ENCODE results near the gene DNAAF1. TPM values are rescaled to one million over a fixed set of nuclear protein-coding genes. Genes with fewer than 3 reads are reported as not detected.

The DNAAF1 gene
- total and polyA plus RNA-seq, 2 donors (not counting 3 experiments of a cell fraction or from before 2014, with no cell fraction given) = 0.01 TPM; not detected in 1

- DNase-seq (ENCODE audit: low read depth, low spot score) (no peak), FAIRE-seq (no peak)
- CTCF ChIA-PET = interaction anchor here (0.7 to 2.2 kb wide), 3 partner anchors 9 to 17 kb away, joined by 4 to 12 read pairs (median 6); partner anchors contain the start of gene TAF1C
- no peak overlapping the region for H3K4me3 ChIP-seq (replicated peaks in 1 of 3; ENCODE audit: insufficient read depth in 1 of 3, low read depth in 1 of 3, low read length in 3 of 3)
- no peaks in the 10 kb centered on the region for H3K36me3 ChIP-seq (ENCODE audit: control insufficient read depth in 2 of 2, extremely low read depth in 1 of 2, insufficient read depth in 2 of 2, low read length in 2 of 2)
- no peaks in the 10 kb centered on the region for H3K79me2 ChIP-seq (ENCODE audit: control insufficient read depth, insufficient read depth, low read length)
- no peaks in the 10 kb centered on the region for H3K4me1 ChIP-seq (ENCODE audit: control insufficient read depth, extremely low read depth, insufficient read depth, low read length)
- TF ChIP-seq JUN (IDR thresholded peaks at IDR 0.05; ENCODE audit: borderline replicate concordance, insufficient read depth, insufficient read length, low read depth) (no peak), MYC (IDR thresholded peaks at IDR 0.05; ENCODE audit: low read depth, low read length) (no peak), FOS (IDR thresholded peaks at IDR 0.05; ENCODE audit: borderline replicate concordance, insufficient read depth, low read length) (no peak), POLR2A (IDR thresholded peaks at IDR 0.05; ENCODE audit: low read depth, low read length) (no peak), CTCF (IDR thresholded peaks at IDR 0.05; ENCODE audit: extremely low read depth in 1 of 2, insufficient read depth in 1 of 2, low read depth in 1 of 2, low read length in 2 of 2) (no peak), EZH2 (IDR thresholded peaks at IDR 0.05; ENCODE audit: borderline replicate concordance, low read depth, low read length, severe bottlenecking) (no peak), POLR2AphosphoS5 (IDR thresholded peaks at IDR 0.05; ENCODE audit: insufficient read depth, low read depth, low read length) (no peak), GATA2 (IDR thresholded peaks at IDR 0.05; ENCODE audit: insufficient read depth, insufficient read length, low read depth, low read length) (no peak), MAX (IDR thresholded peaks at IDR 0.05; ENCODE audit: insufficient read depth, insufficient read length) (no peak)
- dilution Hi-C loops (cut with MboI; ENCODE audit: extremely low pct_ligation_motif_present, low sequenced_read_pairs) (no loop called here), intact Hi-C loops (cut with micrococcal nuclease) (no loop called here)
- H3K4me2 ChIP-seq (ENCODE audit: insufficient read depth, low read length) = no peak overlapping the region
- H4K20me1 ChIP-seq (replicated peaks; ENCODE audit: control insufficient read depth, extremely low read depth, insufficient read depth, low read length) = no peaks in the 10 kb centered on the region
- H3K9ac ChIP-seq (replicated peaks; ENCODE audit: extremely low read depth, insufficient read depth, low read length) = no peak overlapping the region
- no peaks in the 10 kb centered on the region for H3K9me3 ChIP-seq (replicated peaks; ENCODE audit: control insufficient read depth, insufficient read depth, low read length)
- H3K27ac ChIP-seq (ENCODE audit: insufficient read depth, low read depth, low read length) = no peak overlapping the region
- no TSS peak for BruUV-seq (replicated peaks)
- no peaks in the 10 kb centered on the region for H3K9me1 ChIP-seq (replicated peaks; ENCODE audit: control insufficient read depth, extremely low read depth, insufficient read depth, low read length)
- no peak overlapping the region for H2AFZ ChIP-seq (ENCODE audit: low read depth, low read length)
- H3K27me3 ChIP-seq (ENCODE audit: control insufficient read depth in 2 of 2, insufficient read depth in 2 of 2, low read length in 2 of 2) = peaks cover 1 to 3% of the 10 kb centered on the region in 2 experiments
- POLR2A ChIA-PET = no interaction called here
These were observed 24.7 kb downstream of the DNAAF1 start for GRCh38 chr16:84169765-84170310.
